Pancreas (tissue), 10 donors: ENCODE results near the gene ADAP2. TPM values are rescaled to one million over a fixed set of nuclear protein-coding genes. Genes with fewer than 3 reads are reported as not detected.

ENCODE experiments used
- ATAC-seq, 4 donors: fragments of 200-7000 bp; cut with Tn5 transposase; one replicate each; pipeline versions ENCODE4 v1.8.0 to v1.9.1; 2020; ENCODE audit warnings: mild to moderate bottlenecking in 4 of 4, moderate library complexity in 4 of 4
- DNase-seq, 6 donors: peaks; one replicate each; pipeline ENCODE4 v3.0.0-alpha.2; 2020
- FAIRE-seq: peaks from 2 replicates; lab custom pipeline; 2012; peaks lifted over from hg19 to GRCh38; lab: Jason Lieb, UNC
- H3K27ac ChIP-seq, 4 donors: fragments of 200-600 bp; sonication (generic); 1 replicate in 3 of 4; 2 replicates in 1 of 4; pipeline versions ENCODE4 v1.5.0 to v1.8.0; 2020
- H3K27me3 ChIP-seq, 4 donors: fragments of 200-600 bp; one replicate each; pipeline ENCODE4 v1.8.0; 2021
- H3K36me3 ChIP-seq, 3 donors: fragments of 200-600 bp; sonication (generic) in 1 of 3; one replicate each; pipeline versions ENCODE4 v1.5.0 to v1.8.0; 2020 to 2021
- H3K4me1 ChIP-seq, 3 donors: fragments of 200-600 bp; one replicate each; pipeline ENCODE4 v1.8.0; 2021
- H3K4me3 ChIP-seq, 4 donors: fragments of 200-600 bp; sonication (generic) in 2 of 4; one replicate each; pipeline versions ENCODE4 v1.5.0 to v1.8.0; 2020 to 2021
- H3K9me3 ChIP-seq, 4 donors: fragments of 200-600 bp; one replicate each; pipeline ENCODE4 v1.8.0; 2021
- WGBS, 2 donors: extraction: QIAGEN DNeasy Blood & Tissue Kit; methylation state at CpG; one replicate each; pipeline ENCODE4 v1.1.7; 2013; 5-methylcytosine and 5-hydroxymethylcytosine counted together
- intact Hi-C, 3 donors: fragments of 100-400 bp; cut with DNase I; formaldehyde crosslinking; loops; one replicate each; pipeline versions ENCODE4 v1.11.1 to v1.14.2; 2022
- polyA plus RNA-seq, 2 donors: library from polyadenylated mRNA; stranded (reverse); fragments of 200-250 nt; gene quantifications; one replicate each; pipeline ENCODE4 v1.2.3, GENCODE V29; 2013
- total RNA-seq, 6 donors: library from RNA; stranded (reverse); fragmentation: NEBNext Ultra II Directional in 4 of 6; extraction: Animal tissue kit (Norgen Biotek cat#: 25700) in 4 of 6; gene quantifications; one replicate each; pipeline versions ENCODE4 v1.2.1 to v1.2.4, GENCODE V29; 2021 to 2023
- TF ChIP-seq, protein P1 (sequence below), 4 donors: fragments of 200-600 bp; sonication (generic) in 3 of 4; IDR thresholded peaks; one replicate each; pipeline versions ENCODE4 v1.5.0 to v1.8.0; 2021; ENCODE audit warnings: antibody characterized with exemption in 4 of 4
- donor health status: healthy with polysubstance abuse.
- donor health status: DM: no; HTN: no; CAD: no; lungs with moderate emphysema.
- donor health status: DM: no; HTN: no; CAD: no.
- donor health status: control.
- donor health status: control.
- donor health status: Bipolar disorder and iron deficiency.
- donor health status: DM: yes; HTN: yes; CAD: no.
- donor health status: DM: no; HTN: no; CAD: no.
- donor health status: DM: no; HTN: no; CAD: no.
- donor health status: DM: yes; HTN: yes; CAD: no.

ADAP2 gene
- total and polyA plus RNA-seq, 8 donors = 2.1 to 13.3 (median 3.3) TPM

DNA sequence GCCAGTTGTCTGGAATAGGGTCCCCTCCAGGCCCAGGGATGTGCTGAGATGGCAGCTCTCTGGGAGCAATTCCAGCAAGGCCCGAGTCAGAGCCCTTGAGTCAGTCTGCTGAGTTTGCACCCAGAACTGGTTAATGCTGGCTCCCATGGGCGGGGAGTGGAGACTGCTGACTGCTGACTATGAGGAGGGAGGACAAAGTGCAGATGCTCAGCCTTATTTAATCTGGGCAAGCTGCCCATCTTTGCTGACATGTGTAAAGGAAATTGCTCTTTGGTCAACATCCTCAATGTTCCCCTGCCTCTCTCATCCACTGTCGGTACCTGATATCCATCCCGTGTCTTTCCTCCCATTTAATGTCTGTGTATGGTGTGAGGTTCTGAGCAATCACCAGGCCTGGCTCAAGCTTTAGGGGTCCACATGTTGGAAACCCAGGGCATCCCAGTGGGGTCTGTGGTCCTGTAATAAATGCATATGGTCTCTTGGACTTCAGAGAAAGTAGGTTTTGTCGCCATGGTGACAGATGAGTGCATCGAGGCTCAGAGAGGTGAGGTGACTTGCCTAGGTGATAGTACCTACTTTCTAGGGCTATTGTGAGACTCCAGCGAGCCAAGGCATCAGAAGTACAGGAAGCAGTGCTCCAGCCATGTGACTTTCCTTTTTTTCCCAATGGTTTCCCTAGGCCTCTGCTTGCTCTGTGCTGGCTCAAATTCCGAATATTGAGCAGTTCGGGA lies 29.1 kb downstream of the ADAP2 start:
- TF ChIP-seq, protein P1, sequence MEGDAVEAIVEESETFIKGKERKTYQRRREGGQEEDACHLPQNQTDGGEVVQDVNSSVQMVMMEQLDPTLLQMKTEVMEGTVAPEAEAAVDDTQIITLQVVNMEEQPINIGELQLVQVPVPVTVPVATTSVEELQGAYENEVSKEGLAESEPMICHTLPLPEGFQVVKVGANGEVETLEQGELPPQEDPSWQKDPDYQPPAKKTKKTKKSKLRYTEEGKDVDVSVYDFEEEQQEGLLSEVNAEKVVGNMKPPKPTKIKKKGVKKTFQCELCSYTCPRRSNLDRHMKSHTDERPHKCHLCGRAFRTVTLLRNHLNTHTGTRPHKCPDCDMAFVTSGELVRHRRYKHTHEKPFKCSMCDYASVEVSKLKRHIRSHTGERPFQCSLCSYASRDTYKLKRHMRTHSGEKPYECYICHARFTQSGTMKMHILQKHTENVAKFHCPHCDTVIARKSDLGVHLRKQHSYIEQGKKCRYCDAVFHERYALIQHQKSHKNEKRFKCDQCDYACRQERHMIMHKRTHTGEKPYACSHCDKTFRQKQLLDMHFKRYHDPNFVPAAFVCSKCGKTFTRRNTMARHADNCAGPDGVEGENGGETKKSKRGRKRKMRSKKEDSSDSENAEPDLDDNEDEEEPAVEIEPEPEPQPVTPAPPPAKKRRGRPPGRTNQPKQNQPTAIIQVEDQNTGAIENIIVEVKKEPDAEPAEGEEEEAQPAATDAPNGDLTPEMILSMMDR (IDR thresholded peaks at IDR 0.05) = no peak
- peak in 3 of 4 donors; percentile 78 to 94 (median 92) for ATAC-seq
- H3K4me1 ChIP-seq = no peaks in the 10 kb centered on the region
- H3K4me3 ChIP-seq = no peak overlapping the region
- intact Hi-C loops = no loop called here
- peak; percentile 39 for FAIRE-seq
- H3K27ac ChIP-seq = peak overlapping the region in 2 of 4 donors; percentile 26 to 36
- no peaks in the 10 kb centered on the region for H3K9me3 ChIP-seq
- DNase-seq = peak in 4 of 6 donors; percentile 33 to 70 (median 50)
- H3K27me3 ChIP-seq = no peaks in the 10 kb centered on the region
- WGBS, 2 donors = 77 to 81% methylated on average over 9 of the region's 9 CpGs
- H3K36me3 ChIP-seq = no peaks in the 10 kb centered on the region

DNA sequence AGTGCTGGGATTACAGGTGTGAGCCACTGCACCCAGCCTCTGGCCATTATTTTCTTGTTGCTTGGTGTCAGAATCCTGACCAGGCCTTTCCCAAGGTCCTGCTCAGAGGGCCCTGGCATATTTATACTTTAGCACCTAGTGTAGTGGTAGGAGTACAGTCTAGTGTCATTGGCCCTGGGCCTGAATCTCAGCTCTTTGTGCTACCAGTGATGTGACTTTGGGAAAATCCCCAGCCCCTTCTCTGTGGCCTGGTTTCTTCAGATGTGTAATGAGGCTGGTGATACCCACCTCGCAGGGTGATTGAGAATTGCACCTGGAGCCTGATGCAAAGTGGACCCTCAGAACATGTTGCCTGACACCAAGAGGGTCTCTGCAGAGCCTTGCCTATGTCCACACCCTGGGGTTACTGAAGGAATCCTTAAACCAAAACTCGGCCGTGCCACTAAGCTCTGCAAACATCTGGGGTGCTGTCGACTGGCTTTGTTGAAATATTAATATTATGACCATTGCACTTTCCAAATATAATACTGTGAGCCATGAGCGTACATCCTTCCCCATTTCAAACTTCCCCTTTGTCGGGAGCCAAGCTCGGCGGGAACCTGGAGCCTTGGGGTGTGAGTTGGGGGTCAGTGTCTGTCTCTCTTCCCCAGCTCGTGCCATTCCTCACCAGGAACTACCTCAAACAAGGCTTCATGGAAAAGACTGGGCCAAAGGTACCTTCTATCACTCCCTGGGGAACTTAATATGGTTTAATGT lies 31.1 kb downstream of the ADAP2 start:
- H3K4me1 ChIP-seq = no peaks in the 10 kb centered on the region

DNA sequence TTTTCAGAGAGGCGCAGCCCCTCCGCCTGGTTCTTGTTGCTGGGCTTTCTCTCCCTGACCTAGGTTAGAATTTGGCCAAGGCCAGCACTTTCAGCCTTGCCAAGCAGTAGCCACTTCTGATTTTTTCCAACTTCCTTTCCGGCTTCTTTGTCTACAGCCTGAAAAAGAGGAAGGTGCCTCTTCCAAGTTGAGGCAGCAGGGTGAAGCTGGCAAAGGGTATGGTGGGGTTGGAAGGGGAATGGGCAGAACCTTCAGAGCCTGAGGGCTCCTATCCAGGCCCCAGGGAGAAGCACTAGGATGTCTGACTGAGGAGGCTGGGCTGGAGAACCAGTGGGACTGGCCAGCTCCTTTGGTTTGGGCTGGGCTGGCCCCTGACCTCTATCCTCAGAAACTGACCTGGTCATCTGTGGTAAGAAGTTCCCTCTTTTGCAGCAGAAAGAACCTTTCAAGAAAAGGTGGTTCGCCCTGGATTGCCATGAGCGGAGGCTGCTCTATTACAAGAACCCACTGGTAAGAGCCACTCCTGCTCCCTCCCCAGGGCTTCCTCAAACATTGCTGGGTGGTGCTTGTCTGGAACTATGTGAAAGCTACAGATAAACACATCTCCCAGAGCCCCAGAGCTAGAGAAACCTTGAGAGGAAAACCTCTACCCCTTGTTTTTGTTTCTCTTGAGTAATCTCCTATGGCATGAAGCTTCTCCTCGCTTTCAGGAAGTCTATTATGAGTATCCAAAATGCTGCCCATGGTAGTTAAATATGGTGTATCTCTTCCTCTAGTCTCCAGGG lies 32.5 kb downstream of the ADAP2 start:
- ATAC-seq (peak in 3 of 4 donors; percentile 5 to 45 (median 15)), DNase-seq (no peak), FAIRE-seq (no peak)
- H3K9me3 ChIP-seq = no peaks in the 10 kb centered on the region
- no peak overlapping the region for H3K4me3 ChIP-seq
- no peaks in the 10 kb centered on the region for H3K27me3 ChIP-seq
- TF ChIP-seq, protein P1 (IDR thresholded peaks at IDR 0.05) = no peak
- H3K36me3 ChIP-seq = no peaks in the 10 kb centered on the region
- no peaks in the 10 kb centered on the region for H3K4me1 ChIP-seq
- 83 to 88% methylated on average over 6 of the region's 6 CpGs for WGBS, 2 donors
- peak overlapping the region in 2 of 4 donors; percentile 44 to 48 for H3K27ac ChIP-seq
- intact Hi-C loops = no loop called here

More for the DNA sequence above, 31.1 kb downstream of the ADAP2 start:
- no peaks in the 10 kb centered on the region for H3K9me3 ChIP-seq
- FAIRE-seq (no peak), ATAC-seq (peak in 2 of 4 donors; percentile 18 to 26), DNase-seq (no peak)
- H3K27me3 ChIP-seq = no peaks in the 10 kb centered on the region
- H3K36me3 ChIP-seq = no peaks in the 10 kb centered on the region
- TF ChIP-seq, protein P1 (IDR thresholded peaks at IDR 0.05) = no peak
- WGBS, 2 donors = 82 to 90% methylated on average over 9 of the region's 9 CpGs
- H3K27ac ChIP-seq = peak overlapping the region in 1 of 4 donors; percentile 17
- intact Hi-C loops = no loop called here
- no peak overlapping the region for H3K4me3 ChIP-seq

DNA sequence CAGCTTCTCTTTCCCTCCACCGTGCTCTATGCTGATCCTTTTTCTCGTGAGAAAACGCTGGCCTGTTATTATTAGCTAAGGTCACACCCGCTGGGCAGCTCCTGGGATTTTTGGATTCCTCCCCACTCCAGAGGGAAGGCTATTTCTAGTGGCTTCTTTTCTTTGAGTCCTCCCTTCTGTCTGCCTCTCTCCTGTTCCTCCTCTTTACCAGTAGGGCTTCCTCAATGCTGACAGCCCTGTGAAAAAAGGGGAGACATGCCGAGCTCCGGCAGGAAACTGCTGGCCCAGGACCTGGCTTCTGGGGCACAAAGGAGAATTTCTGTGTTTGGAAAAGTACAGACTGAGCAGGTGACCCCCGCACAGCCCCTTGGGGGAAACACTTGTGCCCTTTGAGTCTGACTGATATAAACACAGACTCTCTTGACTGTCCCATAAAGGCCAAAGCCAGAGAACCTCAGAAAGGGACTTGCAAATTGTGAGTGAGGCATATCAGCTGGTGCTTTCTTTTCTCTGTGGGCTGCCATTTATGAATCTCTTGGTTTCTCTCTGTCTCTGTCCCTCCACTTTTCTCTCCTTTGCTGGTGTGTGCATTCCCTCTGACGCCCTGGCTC lies 35.1 kb downstream of the ADAP2 start:
- intact Hi-C loops = no loop called here
- TF ChIP-seq, protein P1 (IDR thresholded peaks at IDR 0.05) = no peak
- Histone ChIP-seq H3K4me1 (no peaks in the 10 kb centered on the region), H3K36me3 (no peaks in the 10 kb centered on the region), H3K4me3 (no peak overlapping the region), H3K27ac (peak overlapping the region in 1 of 4 donors; percentile 11), H3K27me3 (no peaks in the 10 kb centered on the region), H3K9me3 (no peaks in the 10 kb centered on the region)
- ATAC-seq (peak in 1 of 4 donors; percentile 5), FAIRE-seq (no peak), DNase-seq (no peak)
- WGBS, 2 donors = 60 to 69% methylated on average over 8 of the region's 8 CpGs
